Motor neuron (in vitro differentiated cells): ENCODE data around the gene MTO1. TPM values are rescaled to one million over a fixed set of nuclear protein-coding genes. Genes with fewer than 3 reads are reported as not detected.
"Not testable (repeated sequence)": the region's sequence is repeated elsewhere in the genome, so short reads cannot be mapped to it uniquely, and the experiment has no call there.

ENCODE experiments used
- ATAC-seq, 8 experiments: fragments of 200-7000 bp; cut with Tn5 transposase; replicated peaks in 6 of 8; 2 replicates each; pipeline ENCODE4 v1.8.0; 2021; ENCODE audit warnings: mild to moderate bottlenecking in 8 of 8, moderate library complexity in 8 of 8
- H3K27ac ChIP-seq, 2 donors: fragments of 250-450 bp; sonication (Bioruptor Pico); 2 replicates each; pipeline ENCODE4 v1.9.0; 2021; ENCODE audit warnings: antibody characterized with exemption in 2 of 2, mild to moderate bottlenecking in 2 of 2, moderate library complexity in 1 of 2
- H3K4me1 ChIP-seq, 2 donors: fragments of 250-450 bp; sonication (Bioruptor Pico); replicated peaks in 1 of 2; 2 replicates each; pipeline ENCODE4 v1.6.1; 2021; ENCODE audit warnings: antibody characterized with exemption in 2 of 2, mild to moderate bottlenecking in 2 of 2, moderate library complexity in 1 of 2
- H3K4me3 ChIP-seq, 5 donors: fragments of 250-450 bp; sonication (Bioruptor Pico); 2 replicates each; pipeline ENCODE4 v1.9.0; 2021; ENCODE audit warnings: antibody characterized with exemption in 5 of 5, mild to moderate bottlenecking in 5 of 5, moderate library complexity in 4 of 5
- WGBS, 10 experiments: fragments of 450-650 bp; shearing (Covaris generic); methylation state at CpG; one replicate each; pipeline ENCODE4 v1.0.0; 2022; 5-methylcytosine and 5-hydroxymethylcytosine counted together
- in situ Hi-C, 9 experiments: fragments of 400-800 bp; cut with MboI; loops; one replicate each; pipeline ENCODE4 v1.15.0; 2021; ENCODE audit warnings: low sequenced_read_pairs in 9 of 9, low pct_unique_long_range_greater_than_20kb in 2 of 9; ENCODE audit not compliant: unreplicated experiment in 9 of 9
- total RNA-seq, 8 experiments: library from RNA; unstranded; fragments of 300-600 nt; gene quantifications; 2 replicates each; pipeline versions ENCODE4 v1.2.3 to v1.2.4, GENCODE V29; 2022

Gene MTO1
- total RNA-seq, 8 experiments from 2014 or later = 18.9 to 35.1 (median 25.2) TPM

- peak in 1 of 8 experiments; percentile 1 for ATAC-seq
- H3K4me1 ChIP-seq = no peaks in the 10 kb centered on the region
- H3K27ac ChIP-seq = no peak overlapping the region
- WGBS, 10 experiments = 0 to 71% (median 50%) methylated on average over 1 of the region's 1 CpG; no CpG with 5 or more reads in 5 of the 10 experiments
- in situ Hi-C loops = loop anchor here in 5 of 9 experiments (25.0 kb wide), 2 partner anchors 104 to 129 kb away; no protein-coding TSS in a partner anchor
- H3K4me3 ChIP-seq = no peak overlapping the region
Observed at GRCh38 chr6:73508776-73509175, 47.2 kb downstream of the MTO1 start.

GRCh38 chr6:73509851-73510250 lies 48.3 kb downstream of the MTO1 start:
- in situ Hi-C loops = loop anchor here in 5 of 9 experiments (25.0 kb wide), 2 partner anchors 102 to 127 kb away; no protein-coding TSS in a partner anchor
- peak in 1 of 8 experiments; percentile 0 for ATAC-seq
- H3K4me3 ChIP-seq = no peak overlapping the region
- WGBS, 10 experiments = 100% methylated on average over 1 of the region's 1 CpG; no CpG with 5 or more reads in 2 of the 10 experiments
- no peaks in the 10 kb centered on the region for H3K4me1 ChIP-seq
- H3K27ac ChIP-seq = no peak overlapping the region

- Histone ChIP-seq H3K4me3 (no peak overlapping the region), H3K4me1 (peaks cover 2 to 6% of the 10 kb centered on the region in 2 donors), H3K27ac (no peak overlapping the region)
- in situ Hi-C loops = loop anchor here in 5 of 9 experiments (25.0 kb wide), 2 partner anchors 101 to 126 kb away; no protein-coding TSS in a partner anchor
- WGBS, 10 experiments = 76 to 100% (median 93%) methylated on average over 2 to 6 of the region's 7 CpGs; no CpG with 5 or more reads in 1 of the 10 experiments
- ATAC-seq = peak in 3 of 8 experiments; percentile 0 to 9 (median 1)
Observed at GRCh38 chr6:73511796-73512195, 50.3 kb downstream of the MTO1 start.

DNA sequence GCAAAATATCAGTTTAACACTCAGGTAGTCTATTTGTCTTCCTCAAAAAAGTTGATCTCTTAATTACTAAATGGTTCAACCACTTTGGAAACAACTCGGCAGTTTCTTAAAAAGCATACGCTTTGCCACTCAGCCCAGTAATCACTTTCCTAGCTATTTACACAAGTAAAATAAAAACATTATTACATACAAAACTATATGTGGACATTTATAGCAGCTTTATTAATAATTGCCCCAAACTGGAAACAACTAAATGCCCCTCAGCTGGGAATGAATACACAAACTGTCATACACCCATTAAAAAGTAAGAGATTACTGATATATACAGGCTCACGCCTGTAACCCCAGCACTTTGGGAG lies 51.9 kb downstream of the MTO1 start:
- Histone ChIP-seq H3K4me1 (peaks cover 10 to 17% of the 10 kb centered on the region in 2 donors), H3K4me3 (no peak overlapping the region), H3K27ac (no peak overlapping the region)
- ATAC-seq = peak in 3 of 8 experiments; percentile 3 to 6 (median 5)
- WGBS, 10 experiments = 44 to 93% (median 89%) methylated on average over 2 to 3 of the region's 3 CpGs; no CpG with 5 or more reads in 2 of the 10 experiments
- in situ Hi-C loops = loop anchor here in 5 of 9 experiments (25.0 kb wide), 2 partner anchors 99 to 124 kb away; no protein-coding TSS in a partner anchor

DNA sequence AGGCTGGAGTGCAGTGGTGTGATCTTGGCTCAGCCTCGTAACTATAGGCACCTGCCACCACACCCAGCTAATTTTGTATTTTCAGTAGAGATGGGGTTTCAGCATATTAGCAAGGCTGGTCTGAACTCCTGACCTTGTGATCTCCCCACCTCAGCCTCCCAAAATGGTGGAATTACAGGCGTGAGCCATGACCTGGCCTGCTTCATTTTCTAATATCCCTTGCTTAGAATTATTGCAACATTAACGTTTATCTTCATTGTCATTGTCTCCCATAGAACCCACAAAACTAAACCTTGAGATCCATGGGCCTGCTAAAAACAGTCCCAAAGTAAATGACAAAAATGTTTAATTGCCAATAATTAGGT lies 53.2 kb downstream of the MTO1 start:
- Histone ChIP-seq H3K4me3 (no peak overlapping the region), H3K27ac (no peak overlapping the region), H3K4me1 (peaks cover 18 to 25% of the 10 kb centered on the region in 2 donors)
- 0 to 100% (median 60%) methylated on average over 1 to 3 of the region's 3 CpGs; no CpG with 5 or more reads in 3 of the 10 experiments for WGBS, 10 experiments
- in situ Hi-C loops = loop anchor here in 5 of 9 experiments (25.0 kb wide), 2 partner anchors 98 to 123 kb away; no protein-coding TSS in a partner anchor
- ATAC-seq = peak in 7 of 8 experiments; percentile 1 to 27 (median 5)

DNA sequence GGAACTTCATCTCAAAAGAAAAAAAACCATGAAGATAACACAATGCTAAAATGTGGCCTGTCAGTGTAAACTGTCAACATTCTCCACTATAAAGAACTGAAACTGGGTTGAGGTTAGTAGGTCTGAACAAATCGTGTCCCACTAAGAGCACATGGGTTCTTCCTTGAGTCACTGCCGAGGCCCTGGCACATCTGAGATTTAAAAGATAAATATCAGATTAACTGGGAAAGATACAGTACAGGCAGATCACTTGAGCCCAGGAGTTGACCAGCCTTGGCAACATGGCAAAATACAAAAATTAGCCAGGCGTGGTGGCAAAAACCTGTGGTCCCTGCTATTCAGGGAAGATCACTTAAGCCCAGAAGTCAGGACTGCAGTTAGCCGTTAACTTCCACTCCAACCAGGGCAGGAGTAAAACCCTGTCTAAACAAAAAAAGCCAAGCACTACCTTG lies 53.7 kb downstream of the MTO1 start:
- H3K4me1 ChIP-seq = peaks cover 18 to 25% of the 10 kb centered on the region in 2 donors
- in situ Hi-C loops = loop anchor here in 5 of 9 experiments (25.0 kb wide), 2 partner anchors 97 to 122 kb away; no protein-coding TSS in a partner anchor
- no peak overlapping the region for H3K27ac ChIP-seq
- WGBS, 10 experiments = 18 to 88% (median 48%) methylated on average over 1 to 4 of the region's 4 CpGs; no CpG with 5 or more reads in 2 of the 10 experiments
- H3K4me3 ChIP-seq = no peak overlapping the region
- peak in 1 of 8 experiments; percentile 0 for ATAC-seq

- H3K4me3 ChIP-seq = peak overlapping the region in 1 of 5 donors; percentile 10
- WGBS, 10 experiments = 0 to 100% (median 79%) methylated on average over 1 to 4 of the region's 4 CpGs
- no peak for ATAC-seq
- H3K4me1 ChIP-seq = peaks cover 18 to 25% of the 10 kb centered on the region in 2 donors
- in situ Hi-C loops = loop anchor here in 5 of 9 experiments (25.0 kb wide), 2 partner anchors 95 to 120 kb away; no protein-coding TSS in a partner anchor
- no peak overlapping the region for H3K27ac ChIP-seq
Observed at GRCh38 chr6:73516514-73517489, 55.3 kb downstream of the MTO1 start.

DNA sequence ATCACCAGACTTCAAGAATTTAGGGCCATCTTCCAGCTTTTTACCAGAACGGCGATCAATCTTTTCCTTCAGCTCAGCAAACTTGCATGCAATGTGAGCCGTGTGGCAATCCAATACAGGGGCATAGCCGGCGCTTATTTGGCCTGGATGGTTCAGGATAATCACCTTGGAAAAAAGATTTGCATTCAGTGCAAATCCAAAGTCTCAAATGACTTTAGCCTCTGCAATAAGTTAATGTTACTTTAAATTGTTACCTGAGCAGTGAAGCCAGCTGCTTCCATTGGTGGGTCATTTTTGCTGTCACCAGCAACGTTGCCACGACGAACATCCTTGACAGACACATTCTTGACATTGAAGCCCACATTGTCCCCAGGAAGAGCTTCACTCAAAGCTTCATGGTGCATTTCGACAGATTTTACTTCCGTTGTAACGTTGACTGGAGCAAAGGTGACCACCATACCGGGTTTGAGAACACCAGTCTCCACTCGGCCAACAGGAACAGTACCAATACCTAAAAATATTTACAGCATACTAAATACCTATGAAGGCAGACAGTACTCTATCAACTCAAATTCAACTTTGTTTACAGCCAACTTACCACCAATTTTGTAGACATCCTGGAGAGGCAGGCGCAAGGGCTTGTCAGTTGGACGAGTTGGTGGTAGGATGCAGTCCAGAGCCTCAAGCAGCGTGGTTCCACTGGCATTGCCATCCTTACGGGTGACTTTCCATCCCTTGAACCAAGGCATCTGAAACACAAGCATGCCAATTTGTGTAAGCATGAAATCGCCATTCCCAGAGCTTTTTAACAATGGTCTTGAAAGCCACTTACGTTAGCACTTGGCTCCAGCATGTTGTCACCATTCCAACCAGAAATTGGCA lies 56.8 kb downstream of the MTO1 start:
- H3K4me3 ChIP-seq = peak overlapping the region; percentile 2 to 92 (median 77)
- H3K4me1 ChIP-seq = peaks cover 23 to 30% of the 10 kb centered on the region in 2 donors
- no CpG with 5 or more reads among the region's 19 CpGs for WGBS, 10 experiments
- in situ Hi-C loops = loop anchor here in 5 of 9 experiments (25.0 kb wide), 2 partner anchors 94 to 119 kb away; no protein-coding TSS in a partner anchor
- ATAC-seq, H3K27ac ChIP-seq: not testable (repeated sequence)

DNA sequence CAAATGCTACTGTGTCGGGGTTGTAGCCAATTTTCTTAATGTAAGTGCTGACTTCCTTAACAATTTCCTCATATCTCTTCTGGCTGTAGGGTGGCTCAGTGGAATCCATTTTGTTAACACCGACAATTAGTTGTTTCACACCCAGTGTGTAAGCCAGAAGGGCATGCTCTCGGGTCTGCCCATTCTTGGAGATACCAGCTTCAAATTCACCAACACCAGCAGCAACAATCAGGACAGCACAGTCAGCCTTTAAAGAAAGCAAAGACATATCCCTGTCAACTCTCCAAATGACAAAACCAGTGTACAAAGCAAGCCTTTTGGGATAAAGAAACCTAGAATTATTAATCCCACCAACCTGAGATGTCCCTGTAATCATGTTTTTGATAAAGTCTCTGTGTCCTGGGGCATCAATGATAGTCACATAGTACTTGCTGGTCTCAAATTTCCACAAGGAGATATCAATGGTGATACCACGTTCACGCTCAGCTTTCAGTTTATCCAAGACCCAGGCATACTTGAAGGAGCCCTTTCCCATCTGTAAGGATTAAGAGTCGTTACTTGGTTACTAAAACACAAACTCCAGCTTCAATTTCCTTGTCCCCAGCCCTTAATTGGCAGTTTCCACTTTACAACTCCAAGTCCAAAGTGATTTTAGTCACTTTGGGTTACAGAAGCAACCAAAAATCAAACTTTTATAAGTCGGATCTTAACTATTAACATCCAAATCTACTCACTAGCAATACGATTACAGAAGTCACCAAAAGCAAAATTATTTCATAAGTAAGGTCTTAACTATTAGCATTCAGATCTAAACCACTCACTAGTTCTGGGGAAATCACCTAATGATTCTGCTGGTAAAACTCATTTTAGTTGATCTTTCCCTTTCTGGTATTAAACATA lies 57.7 kb downstream of the MTO1 start:
- peak overlapping the region; percentile 77 to 93 (median 86) for H3K4me3 ChIP-seq
- 0 to 7% (median 0%) methylated on average over 1 to 3 of the region's 8 CpGs; no CpG with 5 or more reads in 5 of the 10 experiments for WGBS, 10 experiments
- peak overlapping the region; percentile 90 to 96 for H3K27ac ChIP-seq
- in situ Hi-C loops = loop anchor here in 5 of 9 experiments (25.0 kb wide), 2 partner anchors 93 to 118 kb away; no protein-coding TSS in a partner anchor
- ATAC-seq = not testable (repeated sequence)
- peaks cover 23 to 30% of the 10 kb centered on the region in 2 donors for H3K4me1 ChIP-seq

GRCh38 chr6:73519926-73520687 lies 58.6 kb downstream of the MTO1 start:
- in situ Hi-C loops = loop anchor here in 5 of 9 experiments (25.0 kb wide), 2 partner anchors 92 to 117 kb away; no protein-coding TSS in a partner anchor
- Histone ChIP-seq H3K4me3 (peak overlapping the region; percentile 77 to 93 (median 86)), H3K27ac (peak overlapping the region; percentile 90 to 96), H3K4me1 (peaks cover 23 to 30% of the 10 kb centered on the region in 2 donors)
- ATAC-seq = peak in 7 of 8 experiments; percentile 1 to 23 (median 18)
- 0 to 2% (median 0%) methylated on average over 1 to 17 of the region's 56 CpGs; no CpG with 5 or more reads in 5 of the 10 experiments for WGBS, 10 experiments
